ENCODE data around the gene ITGB3BP. TPM values are rescaled to one million over a fixed set of nuclear protein-coding genes. Genes with fewer than 3 reads are reported as not detected.

Gene ITGB3BP
- total RNA-seq, 1 experiment from 2014 or later: 44.8 TPM

GRCh38 chr1:63569068-63569467 lies 46.0 kb upstream of the ITGB3BP start:
- H3K4me2 ChIP-seq (ENCODE audit: low read length): no peak overlapping the region
- DNase-seq (no peak), ATAC-seq (no peak)
- H3K27me3 ChIP-seq (ENCODE audit: low read length): no peaks in the 10 kb centered on the region
- no peaks in the 10 kb centered on the region for H3K9me2 ChIP-seq (replicated peaks; ENCODE audit: low read length)
- no peak overlapping the region for H3K27ac ChIP-seq (ENCODE audit: low read length)
- H3K4me3 ChIP-seq (ENCODE audit: low read length): no peak overlapping the region
- CTCF ChIA-PET: no interaction called here
- POLR2A ChIA-PET (ENCODE audit: unreplicated experiment): no interaction called here
- no TSS peak for BruUV-seq (replicated peaks)
- H3K4me1 ChIP-seq (ENCODE audit: insufficient read depth, low read length): no peaks in the 10 kb centered on the region
- H4K20me1 ChIP-seq (ENCODE audit: low read length): no peaks in the 10 kb centered on the region
- no peak overlapping the region for H2AFZ ChIP-seq (ENCODE audit: low read length)
- H3K9ac ChIP-seq (ENCODE audit: low read length): no peak overlapping the region
- no peaks in the 10 kb centered on the region for H3K79me2 ChIP-seq (ENCODE audit: low read length)
- no peaks in the 10 kb centered on the region for H3F3A ChIP-seq (ENCODE audit: low read length, unreplicated experiment)
- no peaks in the 10 kb centered on the region for H3K36me3 ChIP-seq (ENCODE audit: low read depth, low read length)
- TF ChIP-seq CTCF (conservative IDR thresholded peaks at IDR 0.05; ENCODE audit: low read depth, low read length) (no peak), EZH2phosphoT487 (IDR thresholded peaks at IDR 0.05; ENCODE audit: borderline replicate concordance, low read length) (no peak), EZH2 (IDR thresholded peaks at IDR 0.05; ENCODE audit: low read length, unreplicated experiment) (no peak)
- no peaks in the 10 kb centered on the region for H3K9me3 ChIP-seq (ENCODE audit: low read length)
- intact Hi-C loops (cut with micrococcal nuclease): no loop called here

GRCh38 chr1:63563745-63564144 lies 40.7 kb upstream of the ITGB3BP start:
- ATAC-seq (no peak), DNase-seq (no peak)
- H3K27ac ChIP-seq (ENCODE audit: low read length): no peak overlapping the region
- no TSS peak for BruUV-seq (replicated peaks)
- no peaks in the 10 kb centered on the region for H3K4me1 ChIP-seq (ENCODE audit: insufficient read depth, low read length)
- no peak overlapping the region for H3K4me3 ChIP-seq (ENCODE audit: low read length)
- no peaks in the 10 kb centered on the region for H3K36me3 ChIP-seq (ENCODE audit: low read depth, low read length)
- no peak overlapping the region for H3K4me2 ChIP-seq (ENCODE audit: low read length)
- no peaks in the 10 kb centered on the region for H3K9me3 ChIP-seq (ENCODE audit: low read length)
- intact Hi-C loops (cut with micrococcal nuclease): no loop called here
- H3K27me3 ChIP-seq (ENCODE audit: low read length): no peaks in the 10 kb centered on the region
- TF ChIP-seq EZH2phosphoT487 (IDR thresholded peaks at IDR 0.05; ENCODE audit: borderline replicate concordance, low read length) (no peak), CTCF (conservative IDR thresholded peaks at IDR 0.05; ENCODE audit: low read depth, low read length) (no peak), EZH2 (IDR thresholded peaks at IDR 0.05; ENCODE audit: low read length, unreplicated experiment) (no peak)
- ChIA-PET POLR2A (ENCODE audit: unreplicated experiment) (no interaction called here), CTCF (no interaction called here)
- no peaks in the 10 kb centered on the region for H4K20me1 ChIP-seq (ENCODE audit: low read length)
- no peaks in the 10 kb centered on the region for H3F3A ChIP-seq (ENCODE audit: low read length, unreplicated experiment)
- no peaks in the 10 kb centered on the region for H3K9me2 ChIP-seq (replicated peaks; ENCODE audit: low read length)
- no peak overlapping the region for H3K9ac ChIP-seq (ENCODE audit: low read length)
- H2AFZ ChIP-seq (ENCODE audit: low read length): no peak overlapping the region
- no peaks in the 10 kb centered on the region for H3K79me2 ChIP-seq (ENCODE audit: low read length)

GRCh38 chr1:63559357-63559756 lies 36.3 kb upstream of the ITGB3BP start:
- intact Hi-C loops (cut with micrococcal nuclease): no loop called here
- CTCF ChIA-PET: no interaction called here

More at GRCh38 chr1:63559357-63559756, 36.3 kb upstream of the ITGB3BP start:
- no TSS peak for BruUV-seq (replicated peaks)
- Histone ChIP-seq H3K27ac (ENCODE audit: low read length) (no peak overlapping the region), H4K20me1 (ENCODE audit: low read length) (no peaks in the 10 kb centered on the region), H3K4me3 (ENCODE audit: low read length) (no peak overlapping the region), H3K9ac (ENCODE audit: low read length) (no peak overlapping the region), H3K9me3 (ENCODE audit: low read length) (no peaks in the 10 kb centered on the region), H3K9me2 (replicated peaks; ENCODE audit: low read length) (no peaks in the 10 kb centered on the region), H3K4me1 (ENCODE audit: insufficient read depth, low read length) (no peaks in the 10 kb centered on the region), H3F3A (ENCODE audit: low read length, unreplicated experiment) (no peaks in the 10 kb centered on the region), H3K36me3 (ENCODE audit: low read depth, low read length) (no peaks in the 10 kb centered on the region), H2AFZ (ENCODE audit: low read length) (no peak overlapping the region), H3K4me2 (ENCODE audit: low read length) (no peak overlapping the region), H3K79me2 (ENCODE audit: low read length) (no peaks in the 10 kb centered on the region), H3K27me3 (ENCODE audit: low read length) (no peaks in the 10 kb centered on the region)
- POLR2A ChIA-PET (ENCODE audit: unreplicated experiment): no interaction called here
- DNase-seq (no peak), ATAC-seq (no peak)
- no peak for TF ChIP-seq CTCF (conservative IDR thresholded peaks at IDR 0.05; ENCODE audit: low read depth, low read length)
- TF ChIP-seq EZH2 (IDR thresholded peaks at IDR 0.05; ENCODE audit: low read length, unreplicated experiment): no peak
- TF ChIP-seq EZH2phosphoT487 (IDR thresholded peaks at IDR 0.05; ENCODE audit: borderline replicate concordance, low read length): no peak
